ENCODE results near the gene OPCML. TPM values are rescaled to one million over a fixed set of nuclear protein-coding genes. Genes with fewer than 3 reads are reported as not detected.
A peak's percentile ranks its signal among the peaks of the same experiment; 100 is the strongest.

The OPCML gene
- polyA plus RNA-seq, 5 donors, result 0.76 to 4.7 (median 1.5) TPM

DNA sequence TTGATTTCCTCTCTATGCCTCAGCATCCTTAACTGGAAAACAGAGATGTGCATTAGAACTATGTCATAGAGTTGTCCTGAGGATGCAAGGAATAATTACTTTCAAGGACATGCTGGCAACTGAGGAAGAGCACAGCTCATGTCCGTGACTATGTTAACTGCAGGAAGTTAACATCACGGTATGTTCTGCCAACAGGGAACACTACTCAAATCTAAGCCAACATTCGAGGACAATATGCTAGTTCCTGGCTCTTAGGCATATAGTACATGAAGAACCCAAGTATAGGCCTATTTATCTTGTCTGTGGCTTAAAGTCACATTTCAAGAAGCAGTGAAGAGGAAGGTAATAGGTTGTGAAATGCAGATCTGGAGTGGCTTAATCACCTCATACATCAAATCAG, 1032.6 kb downstream of the OPCML start:
- no peak for DNase-seq

DNA sequence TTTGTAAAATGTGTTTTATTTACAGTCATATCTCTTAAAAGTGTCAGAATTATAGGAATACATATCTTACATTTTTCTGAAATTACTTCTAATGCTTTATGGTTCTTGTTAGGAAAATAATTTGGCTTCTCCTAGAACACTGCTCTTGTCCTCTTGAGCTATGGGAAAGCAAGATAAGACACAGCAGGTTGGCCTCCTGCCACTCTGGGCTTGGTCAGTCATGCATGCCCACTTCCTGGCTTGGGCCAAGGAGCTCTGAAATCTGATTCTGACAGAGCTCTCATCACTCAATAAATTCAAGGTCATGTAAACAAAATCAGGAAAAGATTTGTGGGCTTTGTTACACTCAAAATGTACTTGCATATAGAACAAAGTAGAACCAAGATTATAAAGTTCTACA, 1036.0 kb downstream of the OPCML start:
- DNase-seq, result no peak

DNA sequence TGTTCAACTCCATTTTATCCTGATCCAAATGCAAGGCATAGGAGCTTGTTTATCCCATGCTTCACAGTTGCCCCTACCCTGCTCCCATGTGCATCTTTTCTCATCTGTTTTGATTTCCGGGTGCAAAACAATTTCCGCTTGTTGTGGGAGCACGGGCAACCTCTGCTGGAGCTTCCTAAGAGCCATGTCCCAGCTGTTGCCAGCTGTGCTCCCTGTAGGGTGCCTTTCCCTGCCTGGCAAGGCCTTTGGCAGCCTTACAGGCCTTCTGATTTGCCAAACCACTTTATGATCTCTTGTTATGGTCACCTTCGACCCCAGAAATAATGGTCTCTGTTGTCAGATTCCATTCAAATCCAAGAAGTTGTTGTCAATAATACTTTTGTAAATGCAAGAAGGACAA, 1038.5 kb downstream of the OPCML start:
- peak; percentile 17 to 18 for DNase-seq

DNA sequence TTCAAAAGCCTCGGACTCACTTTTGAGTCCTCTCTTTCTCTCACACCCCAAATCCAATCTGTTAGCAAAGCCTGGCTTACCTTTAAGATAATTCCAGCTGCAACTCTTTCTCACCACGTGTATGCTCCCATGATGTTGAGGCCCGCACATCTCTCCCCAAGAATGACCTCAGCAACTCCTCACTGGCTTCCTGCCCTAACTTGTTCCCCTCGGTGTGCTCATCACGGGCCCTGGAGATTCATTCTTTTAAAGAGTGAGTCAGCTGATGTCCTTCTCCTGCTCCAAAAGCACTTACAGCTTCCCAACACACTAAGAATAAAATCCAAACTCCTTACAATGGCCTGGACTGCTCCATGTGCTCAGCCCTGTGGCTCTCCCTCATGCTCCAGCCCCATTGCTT, 1041.3 kb downstream of the OPCML start:
- DNase-seq, result no peak

DNA sequence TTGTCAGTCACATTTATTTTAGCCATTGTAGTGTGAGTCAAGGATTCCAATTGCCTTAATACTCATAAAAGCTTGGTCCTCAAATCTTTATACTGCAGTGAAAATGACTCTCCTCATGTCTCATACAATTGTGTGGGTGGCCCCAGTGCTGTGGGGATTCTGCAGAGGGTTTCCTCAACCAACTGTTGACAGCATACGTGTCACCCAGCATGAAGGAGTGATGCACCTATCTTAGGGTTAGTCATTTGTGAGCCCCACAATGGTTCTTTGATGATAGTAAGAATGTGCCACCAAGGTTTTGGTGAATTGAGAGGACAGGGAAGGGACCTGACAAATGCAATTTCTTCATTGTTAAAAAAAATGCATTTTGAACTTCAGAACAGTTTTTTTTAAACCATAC, 1046.2 kb downstream of the OPCML start:
- no peak for DNase-seq

DNA sequence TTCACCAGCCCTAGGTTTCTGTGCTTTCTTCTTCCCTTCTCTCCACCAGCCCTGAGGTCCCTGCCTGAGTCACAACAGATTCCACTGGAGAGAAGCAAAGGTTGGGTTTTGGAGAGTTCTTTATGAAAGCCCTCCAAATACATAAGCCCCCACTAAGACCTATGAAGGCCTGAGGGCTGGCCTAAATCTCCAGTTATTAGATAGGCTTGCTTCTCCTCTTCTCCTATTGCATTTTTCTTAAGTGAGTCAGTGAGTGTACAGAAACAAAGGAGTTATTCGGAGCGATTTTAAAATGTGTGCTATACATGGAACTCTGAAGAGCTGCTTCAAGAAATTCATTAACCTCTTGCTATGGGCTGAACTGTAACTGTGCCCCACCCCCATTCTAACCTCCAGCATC, 1057.3 kb downstream of the OPCML start:
- DNase-seq, result no peak

DNA sequence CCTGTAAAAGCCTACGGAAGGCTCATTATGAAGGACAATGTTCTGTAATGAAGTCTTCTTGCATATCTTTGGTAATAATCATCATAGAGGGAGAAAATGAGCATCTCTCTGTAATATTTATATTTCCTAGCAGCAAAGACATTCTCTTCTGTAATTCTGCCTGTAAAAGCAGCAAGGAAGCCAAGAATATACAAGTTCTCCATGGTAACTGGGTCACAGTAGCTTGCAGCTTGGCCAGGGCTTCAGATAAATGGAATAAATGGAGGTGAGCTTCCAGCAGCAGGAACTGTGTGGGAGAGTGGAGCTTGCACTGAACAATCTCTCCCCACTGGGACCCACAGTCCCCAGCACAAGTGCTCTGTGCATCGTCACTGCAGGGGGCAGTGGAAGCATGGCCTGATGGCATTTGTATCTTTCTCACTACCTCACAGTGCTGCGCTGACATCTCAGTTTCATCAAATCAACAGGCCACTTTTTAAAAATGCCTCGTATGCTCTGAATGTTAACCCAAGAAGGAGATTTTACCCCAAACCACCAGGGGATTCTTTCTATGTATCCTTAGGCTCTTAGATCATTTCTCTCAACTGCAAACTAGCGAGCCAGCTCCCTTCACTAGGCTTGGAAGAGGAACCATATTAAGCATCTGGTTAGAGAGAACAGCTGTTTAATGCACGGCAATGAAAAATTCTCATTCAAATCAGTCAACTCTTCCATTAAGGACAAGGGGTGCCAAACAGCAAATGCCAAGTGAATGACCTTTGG, 1059.7 kb downstream of the OPCML start:
- DNase-seq, result peak; percentile 62 to 66

DNA sequence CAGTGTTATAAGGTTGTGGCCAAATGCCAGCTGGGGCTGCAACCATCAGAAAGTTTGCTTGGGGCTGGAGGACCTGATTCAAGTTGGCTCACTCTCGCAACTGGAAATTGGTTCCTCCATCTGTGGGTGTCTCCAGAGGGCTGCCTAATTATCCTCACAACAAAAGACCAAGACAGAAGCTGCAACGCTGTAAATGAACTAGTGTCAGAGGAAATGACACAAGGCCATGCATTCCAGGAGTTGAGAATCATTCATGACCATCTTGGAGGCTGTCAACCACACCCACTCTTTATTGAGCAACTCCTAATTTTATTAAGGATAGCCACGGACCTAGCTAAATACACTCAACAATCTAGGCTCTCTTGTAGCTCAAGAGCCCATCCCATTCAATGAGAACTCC, 1060.8 kb downstream of the OPCML start:
- DNase-seq, result no peak

DNA sequence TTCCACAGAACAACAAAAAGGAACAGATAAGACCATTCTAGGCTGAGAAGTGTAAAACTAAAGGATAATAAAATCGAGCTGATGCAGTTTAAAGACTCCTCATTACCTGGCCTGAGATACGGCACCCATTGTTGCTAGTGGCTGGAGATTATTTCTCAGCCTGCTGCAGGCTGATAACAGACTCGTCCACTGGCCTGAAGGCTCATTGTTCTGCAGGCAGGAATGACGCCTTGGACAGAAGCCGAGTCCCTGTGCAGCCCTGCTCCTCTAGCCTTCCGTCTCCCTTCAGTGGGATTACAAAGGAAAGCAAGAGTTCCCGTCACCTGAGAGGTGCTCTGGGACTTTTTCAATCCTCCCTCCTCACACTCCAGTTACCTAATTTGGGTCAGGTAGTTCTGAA, 1065.3 kb downstream of the OPCML start:
- DNase-seq, result no peak

DNA sequence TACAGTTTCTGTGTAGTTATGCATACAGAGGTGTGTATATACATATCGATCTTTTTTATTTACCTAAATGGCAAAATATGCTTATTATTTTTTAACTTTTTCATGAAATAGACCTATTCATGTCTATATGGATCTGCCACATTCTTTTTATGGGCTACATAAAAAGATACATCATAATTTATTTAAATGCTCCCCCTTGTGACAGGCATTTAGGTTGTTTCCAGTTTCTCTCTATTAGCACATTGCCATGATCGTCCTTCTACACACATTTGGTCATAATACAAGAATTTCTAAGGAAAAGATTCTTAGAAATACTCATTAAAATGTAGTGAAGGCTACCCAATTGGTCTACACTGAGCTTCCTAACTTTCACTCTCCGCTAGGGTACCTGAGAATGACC, 1067.4 kb downstream of the OPCML start:
- DNase-seq, result no peak

DNA sequence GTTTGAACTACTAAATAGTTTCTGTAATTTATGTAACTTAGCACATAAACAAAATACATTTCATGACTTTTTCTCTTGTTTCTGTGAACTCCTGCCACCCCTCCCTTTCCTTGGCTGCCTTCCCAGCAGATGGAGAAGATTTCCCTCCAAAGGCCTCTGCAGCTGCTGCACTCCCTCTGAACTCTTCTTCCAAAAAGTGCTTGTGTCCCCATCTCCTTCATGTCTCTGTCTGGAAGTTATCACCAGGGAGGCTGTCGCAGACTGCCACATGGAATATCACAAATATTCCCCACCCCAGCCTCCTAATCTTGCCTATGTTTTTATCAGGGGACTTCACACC, 1068.3 kb downstream of the OPCML start:
- DNase-seq, result peak; percentile 79 to 87

DNA sequence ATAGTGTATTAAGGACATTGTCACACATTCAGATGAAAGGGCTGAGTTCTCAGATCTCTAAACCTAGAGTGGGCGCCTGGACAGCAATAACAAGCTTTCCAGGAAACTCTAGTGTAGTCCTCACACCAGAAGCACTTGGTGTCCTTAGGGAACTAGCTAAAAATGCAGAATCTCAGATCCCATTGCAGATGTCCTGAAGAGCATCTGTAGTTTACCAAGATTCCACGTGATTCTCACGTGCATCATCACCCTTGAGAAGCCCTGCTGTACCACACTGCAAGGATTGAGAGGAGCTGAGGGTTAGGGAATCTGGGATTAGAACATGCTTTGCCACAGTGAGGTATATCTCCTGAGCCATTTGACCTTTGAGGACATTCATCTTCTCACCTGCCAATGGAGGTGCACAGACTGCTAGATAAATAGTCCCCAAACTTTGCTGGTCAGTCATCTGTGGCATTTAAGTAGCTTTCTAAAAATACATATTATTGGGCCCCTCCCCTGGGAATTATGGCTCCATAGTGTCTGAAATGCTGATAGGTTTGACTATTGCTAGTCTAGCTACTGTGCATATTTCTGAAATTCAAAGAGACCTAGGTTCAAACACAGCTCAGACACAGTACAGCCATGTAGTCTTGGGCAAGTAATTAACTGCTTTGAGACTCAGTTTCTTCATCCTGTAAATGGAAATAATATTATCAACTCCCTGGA, 1068.9 kb downstream of the OPCML start:
- DNase-seq, result no peak

DNA sequence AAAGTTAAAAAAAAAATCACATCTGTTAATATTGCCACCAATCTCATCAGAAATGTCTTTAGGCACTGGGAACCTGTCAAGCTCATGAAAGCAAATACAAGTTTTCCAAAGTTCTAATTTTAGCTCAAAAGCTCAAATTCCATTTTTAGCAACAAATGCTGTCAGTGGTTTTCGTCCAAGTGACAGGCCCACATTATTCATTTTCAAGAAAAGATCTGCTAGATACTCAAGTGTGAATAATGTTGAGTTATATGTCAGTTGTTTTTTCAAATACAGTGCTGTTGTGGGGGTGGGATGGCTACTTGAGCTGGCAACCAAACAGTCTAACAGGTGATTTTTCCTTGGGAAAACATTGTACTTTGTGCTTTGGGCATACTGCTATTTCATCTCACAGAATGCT, 1072.6 kb downstream of the OPCML start:
- DNase-seq, result no peak

DNA sequence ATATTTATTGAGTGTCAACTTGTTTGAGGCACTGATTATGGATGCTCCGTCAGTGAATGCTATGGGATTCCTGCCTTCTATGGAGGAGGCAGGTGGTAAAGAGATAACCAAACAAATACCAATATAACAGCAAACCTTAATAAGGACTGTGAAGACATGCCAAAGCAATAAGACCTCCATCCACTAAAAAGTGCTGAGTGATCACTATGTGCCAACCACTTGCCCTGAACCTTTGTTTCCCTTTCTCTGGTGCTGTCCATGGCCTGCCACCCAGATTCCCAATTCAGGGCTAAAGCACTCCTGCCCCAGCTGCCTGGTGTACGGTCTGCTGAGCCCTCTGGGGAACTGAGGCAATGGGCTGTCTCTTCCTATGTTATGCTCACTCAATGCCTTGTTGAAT, 1074.9 kb downstream of the OPCML start:
- DNase-seq, result no peak

DNA sequence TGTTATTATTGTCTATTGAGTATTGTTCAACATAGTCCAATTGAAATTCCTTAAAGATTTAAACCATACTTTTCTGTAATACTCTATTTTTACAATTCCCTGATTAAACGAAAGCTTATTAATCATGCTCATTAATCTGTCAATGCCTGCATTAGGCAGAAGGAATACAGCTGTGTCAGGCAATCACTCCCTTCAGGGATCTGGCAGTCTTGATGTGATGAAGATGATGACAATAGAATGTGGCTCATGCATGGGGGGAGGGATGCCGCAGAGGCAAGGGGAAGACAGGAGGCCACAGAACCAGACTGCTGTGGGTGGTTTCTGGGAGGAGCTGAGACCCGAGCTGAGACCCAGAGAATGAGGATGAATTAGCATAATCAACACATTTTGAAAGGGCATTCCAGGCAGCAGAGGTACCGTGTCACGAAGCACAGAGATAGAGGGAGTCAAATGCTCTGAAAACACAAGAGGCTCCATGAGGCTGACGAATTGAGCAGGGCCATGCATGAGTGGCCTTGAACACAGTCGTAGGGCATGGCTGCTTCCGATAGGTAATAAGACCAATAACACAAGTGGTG, 1075.5 kb downstream of the OPCML start:
- no peak for DNase-seq

DNA sequence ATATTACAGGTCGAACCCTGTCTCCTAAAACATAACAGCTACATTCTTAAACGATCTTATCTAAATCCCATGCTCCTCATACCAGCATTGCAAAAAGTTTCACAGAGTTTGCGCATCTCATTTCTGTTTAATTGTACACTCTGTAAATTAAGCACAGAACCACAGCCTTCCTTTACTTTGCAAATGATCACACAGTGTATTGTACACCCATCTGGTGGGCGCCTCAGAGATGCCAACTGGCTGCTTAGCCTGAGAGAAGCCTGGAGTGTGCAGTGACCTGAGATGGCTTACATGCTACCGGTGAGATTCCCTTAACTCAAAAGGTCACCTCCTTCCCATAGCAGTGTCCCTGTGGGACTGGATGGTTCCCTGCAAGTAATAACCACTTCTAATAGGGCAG, 1077.3 kb downstream of the OPCML start:
- no peak for DNase-seq

DNA sequence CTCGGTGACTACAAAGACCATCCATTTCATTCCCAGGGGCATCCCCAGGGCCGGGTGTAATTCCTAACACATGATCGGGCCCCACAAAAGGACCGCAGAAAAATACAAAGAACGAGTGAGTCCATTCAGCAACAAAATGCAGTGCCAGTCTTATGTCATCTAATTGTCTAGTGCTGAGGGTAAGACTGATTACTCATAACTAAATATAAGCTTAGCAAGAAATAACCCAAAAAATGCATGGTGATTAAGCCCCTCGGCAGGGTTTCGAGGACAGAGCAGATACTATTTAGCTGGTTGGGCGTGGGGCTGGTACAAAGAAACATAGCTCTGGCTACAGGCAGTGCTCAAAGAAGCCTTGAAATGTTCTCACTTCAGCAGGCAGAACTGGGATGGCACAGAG, 1078.9 kb downstream of the OPCML start:
- no peak for DNase-seq

DNA sequence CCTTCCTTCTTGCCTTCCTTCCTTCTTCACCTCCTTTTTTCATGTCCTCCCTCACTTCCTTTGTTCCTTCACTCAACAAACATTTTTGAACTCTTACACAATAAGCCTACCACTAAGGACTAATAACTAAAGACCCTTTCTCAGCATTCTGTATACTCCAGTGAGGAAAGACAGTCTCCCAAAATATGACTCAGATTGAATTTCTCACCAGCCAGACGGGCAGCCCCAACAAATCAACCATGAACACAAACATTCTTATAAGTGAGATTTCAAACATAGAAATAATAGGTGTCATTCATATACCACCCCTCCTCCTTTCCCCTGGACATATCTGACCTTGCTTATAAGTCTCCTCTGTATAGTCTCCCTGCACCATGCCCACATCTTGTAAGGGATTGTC, 1079.7 kb downstream of the OPCML start:
- DNase-seq, result no peak

DNA sequence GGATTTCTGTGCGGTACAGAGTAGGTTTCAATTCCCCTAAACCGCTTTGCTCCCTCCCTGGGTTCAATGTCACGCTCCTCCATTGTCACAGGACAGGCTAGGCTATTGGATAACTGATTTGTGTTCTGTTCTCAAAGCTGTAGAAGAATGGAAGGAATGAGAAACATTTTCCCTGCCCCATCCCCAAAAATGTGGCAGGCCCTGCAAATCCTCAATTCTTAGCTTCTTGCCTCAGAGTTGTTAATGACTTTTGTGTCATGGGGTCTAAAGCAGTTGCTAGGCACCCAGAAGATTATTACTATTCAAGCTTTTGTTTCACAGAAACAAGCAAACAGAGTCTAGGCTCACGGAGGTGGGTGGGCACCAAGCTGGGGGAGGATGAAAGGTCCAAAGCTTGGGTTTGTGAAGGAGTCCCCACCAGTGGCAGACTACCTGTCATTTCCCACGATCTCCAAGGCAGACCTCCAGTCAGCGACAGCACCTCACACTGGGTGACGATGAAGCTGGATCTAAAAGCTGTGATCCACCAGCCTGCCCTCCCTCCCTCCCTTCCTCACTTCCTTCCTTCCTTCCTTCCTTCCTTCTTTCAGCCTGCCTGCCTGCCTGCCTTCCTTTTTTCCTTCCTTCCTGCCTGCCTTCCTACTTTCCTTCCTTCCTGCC, 1080.2 kb downstream of the OPCML start:
- no peak for DNase-seq

DNA sequence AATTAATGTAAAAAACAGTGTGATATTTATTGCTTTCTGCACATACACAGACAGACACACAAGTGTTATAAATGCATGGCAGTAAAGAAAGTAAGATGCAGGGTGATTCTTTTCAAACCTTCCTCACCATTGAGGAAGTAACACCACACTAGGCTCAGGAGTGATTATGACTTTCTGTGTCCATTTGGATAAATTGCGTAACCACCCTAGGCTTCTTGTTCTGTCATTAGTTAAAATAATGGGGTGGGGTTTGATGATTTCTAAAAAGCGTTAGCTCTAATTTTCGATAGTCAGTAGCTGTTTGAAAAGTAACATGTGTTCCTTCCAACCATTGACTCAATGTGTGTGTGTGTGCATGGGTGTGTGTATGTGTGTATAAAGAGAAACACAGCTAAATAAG, 1081.7 kb downstream of the OPCML start:
- DNase-seq, result no peak

DNA sequence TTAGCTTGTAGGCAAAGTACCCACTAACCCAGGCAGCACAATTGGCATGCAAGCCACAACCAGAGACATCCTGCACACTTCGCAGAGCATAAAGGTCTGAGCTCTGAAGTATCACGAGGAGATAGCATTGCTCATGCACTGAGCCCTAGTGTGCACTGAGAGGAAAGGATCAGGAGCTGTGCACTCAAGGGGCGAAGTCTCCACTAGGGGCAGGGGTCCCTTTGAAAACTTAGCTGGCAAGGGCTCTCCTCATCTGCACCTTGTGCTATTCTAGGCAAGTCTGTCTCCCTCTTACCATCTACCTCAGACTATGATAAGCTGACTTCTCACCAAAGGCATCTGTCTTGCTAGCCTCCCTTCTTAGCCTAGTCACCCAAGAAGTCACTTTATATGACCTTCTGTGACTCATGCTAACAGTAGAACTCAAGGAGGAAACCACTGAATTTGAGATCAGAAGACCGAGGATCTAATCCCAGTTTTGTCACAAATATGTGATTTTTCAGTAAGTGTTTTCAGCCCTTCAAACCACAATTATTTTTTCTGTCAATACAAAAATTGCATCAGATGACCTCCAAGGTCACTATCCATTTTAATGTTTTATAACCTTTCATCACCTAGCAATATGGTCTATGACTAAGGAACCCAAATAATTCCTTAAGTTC, 1083.8 kb downstream of the OPCML start:
- DNase-seq, result no peak

DNA sequence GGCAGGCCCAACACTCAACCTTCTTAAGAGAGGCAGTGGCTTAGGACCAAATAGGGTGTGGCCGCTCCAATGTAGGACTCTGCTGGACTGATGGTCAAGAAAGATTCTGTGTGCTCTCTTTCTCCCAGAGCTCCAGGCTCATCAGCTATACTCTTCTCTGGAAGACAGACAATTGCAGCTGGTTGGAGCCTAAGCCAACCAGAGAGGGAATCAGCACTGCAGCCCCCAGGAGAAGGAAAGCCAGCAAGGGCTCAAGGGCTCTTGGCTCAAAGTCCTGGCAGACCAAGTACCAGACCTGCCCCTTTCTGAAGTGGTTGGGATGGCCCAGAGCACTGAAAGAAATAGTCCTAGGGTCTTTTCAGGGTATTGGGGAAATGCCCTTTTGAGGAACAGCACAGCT, 1084.5 kb downstream of the OPCML start:
- no peak for DNase-seq

Data from right lung (tissue), 5 donors.